GM19467 (cell line): ENCODE results near the gene SDC1.

ENCODE experiments used
- ATAC-seq: cut with Tn5 transposase; IDR thresholded peaks from one replicate; pipeline ENCODE4 v1.9.1; 2021; ENCODE audit warnings: mild to moderate bottlenecking, moderate library complexity; ENCODE audit not compliant: unreplicated experiment

The SDC1 gene

DNA sequence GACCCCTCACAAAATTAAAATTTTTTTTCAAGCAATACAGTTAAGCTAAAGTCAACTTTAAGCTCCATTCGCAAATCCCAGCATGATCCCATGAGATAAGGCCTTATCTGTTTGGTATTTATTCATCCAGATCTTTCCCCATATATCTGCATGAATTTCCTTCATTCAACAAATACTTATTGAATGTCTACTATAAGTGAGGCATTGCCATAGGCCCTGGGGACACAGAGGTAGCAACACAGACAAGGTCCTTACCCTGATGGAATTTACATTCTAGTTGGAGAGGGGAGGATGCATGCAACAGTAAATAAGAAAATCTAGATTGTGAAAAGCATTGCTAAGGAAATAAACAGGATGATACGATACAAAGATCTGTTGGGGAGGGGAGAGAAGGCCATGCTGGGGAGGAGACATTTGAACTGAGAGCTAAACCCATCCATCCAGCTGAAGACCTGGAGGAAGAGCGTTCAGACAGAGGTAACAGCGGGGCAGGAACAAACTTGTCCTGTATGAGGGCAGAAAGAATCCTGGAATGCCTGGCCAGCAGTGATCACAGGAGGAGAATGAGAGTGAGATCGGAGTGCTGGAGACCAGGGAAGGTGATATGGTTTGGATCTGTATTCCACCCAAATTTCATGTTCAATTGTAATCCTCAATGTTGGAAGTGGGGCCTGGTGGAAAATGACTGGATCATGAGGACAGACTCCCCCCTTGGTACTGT is 71.6 kb downstream of the SDC1 start:
- ATAC-seq: no peak

DNA sequence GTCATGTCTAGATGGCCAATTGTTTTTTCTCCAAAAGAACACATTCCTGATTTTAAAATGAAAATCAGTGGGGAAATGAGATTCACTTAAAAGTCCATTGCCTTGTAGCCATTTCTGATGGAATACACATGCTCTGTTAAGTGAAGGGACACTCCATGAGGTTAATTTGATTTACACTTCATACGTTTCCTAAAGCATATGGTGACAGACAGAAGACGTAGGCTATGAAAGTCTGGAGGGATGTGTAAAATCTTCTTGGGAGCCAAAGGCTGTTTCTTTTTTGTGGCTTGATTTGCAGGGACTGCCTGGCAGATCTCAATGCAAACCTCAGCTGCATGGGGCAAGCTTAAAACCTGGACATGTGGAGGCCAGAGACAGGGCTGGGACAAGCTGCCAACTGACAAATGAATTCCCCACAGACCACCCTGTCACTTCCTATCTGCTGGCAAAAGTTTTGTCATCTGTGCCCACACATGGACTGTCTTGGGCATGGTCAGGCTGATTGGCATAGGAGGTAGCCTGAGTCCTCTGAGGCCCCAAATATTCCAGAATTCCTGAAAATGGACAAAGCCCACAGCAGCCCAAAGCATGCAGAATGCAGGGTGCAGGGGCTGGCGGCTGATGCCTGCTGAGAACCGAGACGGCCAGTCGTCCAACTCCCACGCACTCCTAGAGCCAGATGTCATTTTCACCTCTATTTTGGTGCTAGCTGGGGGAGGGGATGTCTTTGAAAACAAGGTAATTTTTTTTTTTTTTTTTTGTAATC is 73.9 kb downstream of the SDC1 start:
- ATAC-seq: peak; percentile 46
